HepG2 (cell line): ENCODE results near the gene ABCC8. TPM values are rescaled to one million over a fixed set of nuclear protein-coding genes. Genes with fewer than 3 reads are reported as not detected.

Experiments used
- ATF3 ChIP-seq: sonication (generic); formaldehyde crosslinking; IDR thresholded peaks from 2 replicates; pipeline ENCODE4 v1.4.0; 2020; ENCODE audit warnings: missing genetic modification reagents
- BCL3 ChIP-seq: sonication (generic); formaldehyde crosslinking; IDR thresholded peaks from 2 replicates; pipeline ENCODE4 v1.5.1; 2020; ENCODE audit warnings: mild to moderate bottlenecking, missing genetic modification reagents, moderate library complexity
- BORCS8-MEF2B ChIP-seq: sonication (generic); formaldehyde crosslinking; IDR thresholded peaks from 2 replicates; pipeline ENCODE4 v1.8.0; 2022; ENCODE audit warnings: mild to moderate bottlenecking, missing genetic modification reagents
- HMG20A ChIP-seq: IDR thresholded peaks from 2 replicates; pipeline ENCODE4 v1.6.1; 2016; ENCODE audit warnings: borderline replicate concordance
- HOXA7 ChIP-seq: sonication (generic); formaldehyde crosslinking; IDR thresholded peaks from 2 replicates; pipeline ENCODE4 v1.8.1; 2022; ENCODE audit warnings: mild to moderate bottlenecking, missing genetic modification reagents, moderate library complexity
- JUNB ChIP-seq: sonication (generic); formaldehyde crosslinking; IDR thresholded peaks from 2 replicates; pipeline ENCODE4 v1.8.0; 2022; ENCODE audit warnings: missing genetic modification reagents, mild to moderate bottlenecking, borderline replicate concordance
- MTF1 ChIP-seq: sonication (generic); formaldehyde crosslinking; IDR thresholded peaks from 2 replicates; pipeline ENCODE4 v1.5.0; 2020; ENCODE audit warnings: missing genetic modification reagents
- MYC ChIP-seq: sonication (generic); formaldehyde crosslinking; IDR thresholded peaks from 2 replicates; pipeline ENCODE4 v1.9.0; 2021; ENCODE audit warnings: missing genetic modification reagents, borderline replicate concordance
- RARA ChIP-seq: IDR thresholded peaks from 2 replicates; pipeline ENCODE4 v1.6.1; 2016; ENCODE audit warnings: missing genetic modification reagents, missing compliant biosample characterization
- SMAD3 ChIP-seq: sonication (generic); formaldehyde crosslinking; IDR thresholded peaks from 2 replicates; pipeline ENCODE4 v1.4.0; 2020; ENCODE audit warnings: missing genetic modification reagents
- TFDP2 ChIP-seq: sonication (generic); formaldehyde crosslinking; IDR thresholded peaks from 2 replicates; pipeline ENCODE4 v1.4.0; 2020; ENCODE audit warnings: missing genetic modification reagents
- ZBTB10 ChIP-seq: sonication (generic); formaldehyde crosslinking; IDR thresholded peaks from 2 replicates; pipeline ENCODE4 v1.4.0; 2020; ENCODE audit warnings: missing genetic modification reagents, borderline replicate concordance
- ZBTB4 ChIP-seq: sonication (generic); formaldehyde crosslinking; IDR thresholded peaks from 2 replicates; pipeline ENCODE4 v1.4.0; 2020; ENCODE audit warnings: missing genetic modification reagents, mild to moderate bottlenecking, borderline replicate concordance
- ZBTB43 ChIP-seq: sonication (generic); formaldehyde crosslinking; conservative IDR thresholded peaks from 2 replicates; pipeline ENCODE4 v1.4.0; 2020; ENCODE audit warnings: missing genetic modification reagents
- ZNF256 ChIP-seq: sonication (generic); formaldehyde crosslinking; conservative IDR thresholded peaks from 2 replicates; pipeline ENCODE4 v1.4.0; 2020; ENCODE audit warnings: missing genetic modification reagents
- ZNF501 ChIP-seq: sonication (generic); formaldehyde crosslinking; IDR thresholded peaks from 2 replicates; pipeline ENCODE4 v1.5.1; 2020; ENCODE audit warnings: mild to moderate bottlenecking, moderate library complexity, missing genetic modification reagents
- ZNF629 ChIP-seq: sonication (generic); formaldehyde crosslinking; conservative IDR thresholded peaks from 2 replicates; pipeline ENCODE4 v1.5.0; 2020; ENCODE audit warnings: missing genetic modification reagents
- polyA plus RNA-seq, 8 experiments: library from polyadenylated mRNA; depleted of rRNA in 3 of 8; stranded (reverse) in 7 of 8; unstranded in 1 of 8; fragments of >200 nt; fragmentation: Illumina TruSeq in 4 of 8; extraction: Trizol in 4 of 8; gene quantifications; 2 replicates each; pipeline versions ENCODE4 v1.2.1 to v1.2.3, GENCODE V29; 2011 to 2016; ENCODE audit warnings: low read depth in 4 of 8, missing spikeins in 1 of 8, mixed read lengths in 1 of 8; ENCODE audit not compliant: insufficient read depth in 1 of 8
- total RNA-seq, 5 experiments: library from RNA; depleted of rRNA; stranded (reverse); fragments of >200 nt; fragmentation: Illumina TruSeq; extraction: Trizol; gene quantifications; 2 replicates each; pipeline ENCODE4 v1.2.3, GENCODE V29; 2016; ENCODE audit warnings: low read depth in 1 of 5

The ABCC8 gene
- total and polyA plus RNA-seq, 2 of the 13 experiments (the other 11 are each of a cell fraction or from before 2014, with no cell fraction given), result not detected

GRCh38 chr11:17423533-17424310 lies 52.9 kb downstream of the ABCC8 start (continued):
- TF ChIP-seq BCL3 (CRISPR knock-in tag) (0 out of 2 replicates have a peak, but pooled peaks have one; percentile 42), ZNF629 (CRISPR knock-in tag) (0 out of 2 replicates have a peak, but pooled peaks have one; percentile 6), HMG20A (CRISPR knock-in tag) (no peak), MYC (peak; percentile 65; the same call in 1 of the 2 replicates), TFDP2 (CRISPR knock-in tag) (no peak), ATF3 (CRISPR knock-in tag) (0 out of 2 replicates have a peak, but pooled peaks have one; percentile 46), ZNF256 (CRISPR knock-in tag) (no peak), HOXA7 (CRISPR knock-in tag) (no peak), BORCS8-MEF2B (CRISPR knock-in tag) (no peak), ZBTB10 (CRISPR knock-in tag) (no peak), ZBTB43 (CRISPR knock-in tag) (peak; percentile 55; the same call in 1 of the 2 replicates), JUNB (0 out of 2 replicates have a peak, but pooled peaks have one; percentile 28), ZNF501 (CRISPR knock-in tag) (peak; percentile 24; the same call in 1 of the 2 replicates), MTF1 (CRISPR knock-in tag) (no peak), SMAD3 (CRISPR knock-in tag) (no peak), ZBTB4 (CRISPR knock-in tag) (no peak), RARA (CRISPR knock-in tag) (peak; percentile 37; the same call in 1 of the 2 replicates)
